ENCODE measurements around the gene DLK2.

DNA sequence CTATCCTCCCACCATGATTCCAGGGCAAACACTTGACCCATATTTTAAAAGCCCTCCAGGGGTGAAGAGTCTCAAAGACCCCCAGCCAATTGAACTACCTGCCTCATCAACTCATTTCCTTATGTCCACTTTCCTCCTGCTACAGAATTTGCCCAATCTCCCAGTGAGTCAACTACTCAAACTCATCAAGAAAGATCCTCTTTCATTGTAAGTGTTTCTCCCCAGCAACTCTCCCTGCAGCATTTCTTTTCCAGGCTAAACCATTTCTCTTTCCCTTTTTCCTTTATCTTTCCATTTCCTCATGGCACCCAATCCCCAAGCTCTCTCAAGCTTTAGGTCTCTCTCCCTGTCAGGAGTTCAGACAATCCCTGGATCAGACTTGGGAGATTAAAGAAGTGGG, 1.5 kb downstream of the DLK2 start:
- no peak for TF ChIP-seq EZH2 (IDR thresholded peaks at IDR 0.05; ENCODE audit: insufficient read depth, poor library complexity, severe bottlenecking)
- TF ChIP-seq EZH2phosphoT487 (IDR thresholded peaks at IDR 0.05; ENCODE audit: insufficient read depth, low read depth): no peak
